CD4-positive, CD25-positive, alpha-beta regulatory T cell (primary cell): ENCODE data around the gene JCAD. TPM values are rescaled to one million over a fixed set of nuclear protein-coding genes. Genes with fewer than 3 reads are reported as not detected.
A peak's percentile ranks its signal among the peaks of the same experiment; 100 is the strongest.

Experiments
- ATAC-seq, 2 donors: fragments of 150-1000 bp; cut with Tn5 transposase; one replicate each; pipeline ENCODE4 v1.10.0; 2021; ENCODE audit warnings: low read depth in 2 of 2, moderate number of reproducible peaks in 2 of 2, moderate library complexity in 1 of 2
- DNase-seq, 3 donors: peaks; one replicate each; pipeline versions ENCODE4 v3.0.0 to v3.0.0-alpha.2; 2012 to 2022; ENCODE audit warnings: mixed read lengths in 1 of 3
- H3K27ac ChIP-seq: one replicate; pipeline ENCODE4 v1.7.0; 2013; ENCODE audit warnings: mild to moderate bottlenecking, low read length; ENCODE audit not compliant: insufficient read depth, poor library complexity, severe bottlenecking
- H3K27me3 ChIP-seq: one replicate; pipeline ENCODE4 v1.7.0; 2013; ENCODE audit warnings: low read length; ENCODE audit not compliant: control insufficient read depth, insufficient read depth
- H3K36me3 ChIP-seq: one replicate; pipeline ENCODE4 v1.7.0; 2013; ENCODE audit warnings: mild to moderate bottlenecking, low read length, moderate library complexity; ENCODE audit not compliant: control insufficient read depth, insufficient read depth
- H3K4me1 ChIP-seq: 2 replicates; pipeline ENCODE4 v1.7.0; 2013; ENCODE audit warnings: mild to moderate bottlenecking, low read length; ENCODE audit not compliant: insufficient read depth, control insufficient read depth, poor library complexity, severe bottlenecking
- H3K4me3 ChIP-seq: one replicate; pipeline ENCODE4 v1.7.0; 2013; ENCODE audit warnings: low read depth, mild to moderate bottlenecking, low read length, moderate library complexity
- H3K9me3 ChIP-seq, 2 experiments: 1 replicate in 1 of 2; 2 replicates in 1 of 2; pipeline ENCODE4 v1.7.0; 2013; ENCODE audit warnings: low read length in 2 of 2, mild to moderate bottlenecking in 1 of 2, moderate library complexity in 1 of 2; ENCODE audit not compliant: control insufficient read depth in 2 of 2
- H3K27ac Mint-ChIP-seq, 3 donors: one replicate each; pipeline ENCODE4 v1.8.0; 2020 to 2022; ENCODE audit warnings: mild to moderate bottlenecking in 3 of 3, mixed read lengths in 3 of 3, moderate library complexity in 2 of 3
- H3K27me3 Mint-ChIP-seq: one replicate; pipeline ENCODE4 v1.8.0; 2022; ENCODE audit warnings: mild to moderate bottlenecking, mixed read lengths
- H3K36me3 Mint-ChIP-seq: one replicate; pipeline ENCODE4 v1.8.0; 2020; ENCODE audit warnings: mixed read lengths
- H3K4me1 Mint-ChIP-seq, 4 donors: one replicate each; pipeline ENCODE4 v1.8.0; 2020 to 2022; ENCODE audit warnings: mixed read lengths in 4 of 4, mild to moderate bottlenecking in 1 of 4
- H3K4me3 Mint-ChIP-seq, 4 donors: one replicate each; pipeline ENCODE4 v1.8.0; 2020 to 2022; ENCODE audit warnings: mild to moderate bottlenecking in 4 of 4, mixed read lengths in 4 of 4, moderate library complexity in 3 of 4
- H3K9me3 Mint-ChIP-seq, 7 donors: one replicate each; pipeline ENCODE4 v1.8.0; 2020 to 2022; ENCODE audit warnings: mixed read lengths in 7 of 7, mild to moderate bottlenecking in 3 of 7, moderate library complexity in 2 of 7
- polyA plus RNA-seq, 4 donors: library from polyadenylated mRNA; unstranded; fragments of 300-500 nt; fragmentation: Illumina TruSeq; gene quantifications; one replicate each; pipeline ENCODE4 v1.2.3, GENCODE V29; 2021
- total RNA-seq: library from RNA; stranded (reverse); gene quantifications from one replicate; pipeline ENCODE4 v1.2.3, GENCODE V29; 2022

JCAD gene
- total and polyA plus RNA-seq, 5 donors from 2014 or later: 0.05 TPM; not detected in 4

- peaks cover 9% of the 10 kb centered on the region for H3K27me3 ChIP-seq
- Mint-ChIP-seq H3K27me3 (peaks cover 64% of the 10 kb centered on the region), H3K27ac (no peak overlapping the region), H3K36me3 (no peaks in the 10 kb centered on the region), H3K9me3 (no peaks in the 10 kb centered on the region), H3K4me3 (no peak overlapping the region), H3K4me1 (peaks cover 0 to 13% (median 8%) of the 10 kb centered on the region in 4 donors)
- no peak overlapping the region for H3K4me3 ChIP-seq
- no peak for DNase-seq
- no peak overlapping the region for H3K27ac ChIP-seq
- H3K4me1 ChIP-seq: peaks cover 3% of the 10 kb centered on the region
- ATAC-seq: no peak
- H3K36me3 ChIP-seq: no peaks in the 10 kb centered on the region
- no peaks in the 10 kb centered on the region for H3K9me3 ChIP-seq
Observed at GRCh38 chr10:30043476-30044270, 15.7 kb downstream of the JCAD start.

GRCh38 chr10:30042820-30043219 is 16.6 kb downstream of the JCAD start:
- peak overlapping the region in 1 of 3 donors; percentile 38 for H3K27ac Mint-ChIP-seq
- Histone ChIP-seq H3K27ac (no peak overlapping the region), H3K4me3 (no peak overlapping the region), H3K27me3 (peaks cover 6% of the 10 kb centered on the region), H3K9me3 (no peaks in the 10 kb centered on the region), H3K36me3 (no peaks in the 10 kb centered on the region), H3K4me1 (no peaks in the 10 kb centered on the region)
- peaks cover 0 to 8% (median 1%) of the 10 kb centered on the region in 4 donors for H3K4me1 Mint-ChIP-seq
- no peak for DNase-seq
- H3K36me3 Mint-ChIP-seq: no peaks in the 10 kb centered on the region
- peaks cover 64% of the 10 kb centered on the region for H3K27me3 Mint-ChIP-seq
- H3K4me3 Mint-ChIP-seq: no peak overlapping the region
- no peak for ATAC-seq
- H3K9me3 Mint-ChIP-seq: peaks cover 0 to 1% (median 0%) of the 10 kb centered on the region in 7 donors

- Histone ChIP-seq H3K36me3 (no peaks in the 10 kb centered on the region), H3K9me3 (no peaks in the 10 kb centered on the region), H3K4me1 (no peaks in the 10 kb centered on the region), H3K4me3 (no peak overlapping the region), H3K27ac (no peak overlapping the region), H3K27me3 (peaks cover 5% of the 10 kb centered on the region)
- Mint-ChIP-seq H3K36me3 (no peaks in the 10 kb centered on the region), H3K27ac (no peak overlapping the region), H3K4me3 (peak overlapping the region in 1 of 4 donors; percentile 43), H3K4me1 (peaks cover 0 to 8% (median 0%) of the 10 kb centered on the region in 4 donors), H3K9me3 (peaks cover 0 to 1% (median 0%) of the 10 kb centered on the region in 7 donors), H3K27me3 (peaks cover 63% of the 10 kb centered on the region)
- ATAC-seq (no peak), DNase-seq (no peak)
Observed at GRCh38 chr10:30041196-30042105, 17.9 kb downstream of the JCAD start.

- Mint-ChIP-seq H3K9me3 (peaks cover 0 to 1% (median 0%) of the 10 kb centered on the region in 7 donors), H3K36me3 (no peaks in the 10 kb centered on the region), H3K27me3 (peaks cover 57% of the 10 kb centered on the region), H3K4me3 (no peak overlapping the region), H3K27ac (no peak overlapping the region), H3K4me1 (peaks cover 0 to 8% (median 0%) of the 10 kb centered on the region in 4 donors)
- Histone ChIP-seq H3K9me3 (no peaks in the 10 kb centered on the region), H3K27me3 (peaks cover 2% of the 10 kb centered on the region), H3K36me3 (no peaks in the 10 kb centered on the region), H3K4me1 (no peaks in the 10 kb centered on the region), H3K27ac (no peak overlapping the region), H3K4me3 (no peak overlapping the region)
- ATAC-seq (no peak), DNase-seq (no peak)
Observed at GRCh38 chr10:30040597-30040996, 18.8 kb downstream of the JCAD start.

- H3K27ac Mint-ChIP-seq: no peak overlapping the region
- H3K4me1 Mint-ChIP-seq: peaks cover 0 to 9% (median 0%) of the 10 kb centered on the region in 4 donors
- H3K9me3 Mint-ChIP-seq: peaks cover 0 to 1% (median 0%) of the 10 kb centered on the region in 7 donors
- Histone ChIP-seq H3K36me3 (no peaks in the 10 kb centered on the region), H3K9me3 (no peaks in the 10 kb centered on the region), H3K4me1 (no peaks in the 10 kb centered on the region), H3K4me3 (no peak overlapping the region), H3K27me3 (no peaks in the 10 kb centered on the region), H3K27ac (no peak overlapping the region)
- no peak overlapping the region for H3K4me3 Mint-ChIP-seq
- DNase-seq: no peak
- H3K27me3 Mint-ChIP-seq: peaks cover 55% of the 10 kb centered on the region
- no peaks in the 10 kb centered on the region for H3K36me3 Mint-ChIP-seq
- ATAC-seq: no peak
Observed at GRCh38 chr10:30039988-30040387, 19.4 kb downstream of the JCAD start.

GRCh38 chr10:30039567-30039966 is 19.8 kb downstream of the JCAD start:
- H3K9me3 ChIP-seq: no peaks in the 10 kb centered on the region
- Mint-ChIP-seq H3K9me3 (peaks cover 0 to 1% (median 0%) of the 10 kb centered on the region in 7 donors), H3K4me1 (peaks cover 0 to 13% (median 0%) of the 10 kb centered on the region in 4 donors), H3K36me3 (no peaks in the 10 kb centered on the region), H3K27ac (no peak overlapping the region), H3K4me3 (no peak overlapping the region), H3K27me3 (peaks cover 57% of the 10 kb centered on the region)
- no peak overlapping the region for H3K4me3 ChIP-seq
- H3K36me3 ChIP-seq: no peaks in the 10 kb centered on the region
- H3K4me1 ChIP-seq: no peaks in the 10 kb centered on the region
- ATAC-seq: no peak
- DNase-seq: no peak
- H3K27me3 ChIP-seq: no peaks in the 10 kb centered on the region
- no peak overlapping the region for H3K27ac ChIP-seq

- no peak overlapping the region for H3K27ac ChIP-seq
- Mint-ChIP-seq H3K4me3 (no peak overlapping the region), H3K4me1 (peaks cover 0 to 13% (median 0%) of the 10 kb centered on the region in 4 donors), H3K27ac (no peak overlapping the region), H3K27me3 (peaks cover 55% of the 10 kb centered on the region), H3K36me3 (no peaks in the 10 kb centered on the region), H3K9me3 (peaks cover 0 to 1% (median 0%) of the 10 kb centered on the region in 7 donors)
- no peaks in the 10 kb centered on the region for H3K9me3 ChIP-seq
- no peak for DNase-seq
- H3K27me3 ChIP-seq: peaks cover 3% of the 10 kb centered on the region
- H3K4me3 ChIP-seq: no peak overlapping the region
- H3K36me3 ChIP-seq: no peaks in the 10 kb centered on the region
- no peak for ATAC-seq
- no peaks in the 10 kb centered on the region for H3K4me1 ChIP-seq
Observed at GRCh38 chr10:30038781-30039536, 20.4 kb downstream of the JCAD start.
